ENCODE data around the gene MTAP. TPM values are rescaled to one million over a fixed set of nuclear protein-coding genes. Genes with fewer than 3 reads are reported as not detected.

MTAP gene
- polyA plus RNA-seq, 4 donors: 39.6 to 50.4 (median 43.5) TPM

GRCh38 chr9:21841133-21841532 lies 38.7 kb downstream of the MTAP start:
- DNase-seq (ENCODE audit: low read depth in 4 of 4, low spot score in 2 of 4): no peak

- DNase-seq (ENCODE audit: low read depth in 4 of 4, low spot score in 2 of 4): no peak
These were observed 46.2 kb downstream of the MTAP start for GRCh38 chr9:21848615-21849014.

GRCh38 chr9:21852754-21853153 lies 50.3 kb downstream of the MTAP start:
- no peak for DNase-seq (ENCODE audit: low read depth in 4 of 4, low spot score in 2 of 4)

- DNase-seq (ENCODE audit: low read depth in 4 of 4, low spot score in 2 of 4): no peak
These were observed 51.0 kb downstream of the MTAP start for GRCh38 chr9:21853414-21853813.

GRCh38 chr9:21854119-21854518 lies 51.7 kb downstream of the MTAP start:
- no peak for DNase-seq (ENCODE audit: low read depth in 4 of 4, low spot score in 2 of 4)

GRCh38 chr9:21854594-21854993 lies 52.2 kb downstream of the MTAP start:
- no peak for DNase-seq (ENCODE audit: low read depth in 4 of 4, low spot score in 2 of 4)

- no peak for DNase-seq (ENCODE audit: low read depth in 4 of 4, low spot score in 2 of 4)
These were observed 54.1 kb downstream of the MTAP start for GRCh38 chr9:21856301-21857094.

GRCh38 chr9:21862871-21863270 lies 60.4 kb downstream of the MTAP start:
- no peak for DNase-seq (ENCODE audit: low read depth in 4 of 4, low spot score in 2 of 4)

GRCh38 chr9:21864505-21864904 lies 62.1 kb downstream of the MTAP start:
- no peak for DNase-seq (ENCODE audit: low read depth in 4 of 4, low spot score in 2 of 4)

- DNase-seq (ENCODE audit: low read depth in 4 of 4, low spot score in 2 of 4): no peak
These were observed 63.9 kb downstream of the MTAP start for GRCh38 chr9:21866302-21866701.

- DNase-seq (ENCODE audit: low read depth in 4 of 4, low spot score in 2 of 4): no peak
These were observed 69.0 kb downstream of the MTAP start for GRCh38 chr9:21871256-21871975.

- DNase-seq (ENCODE audit: low read depth in 4 of 4, low spot score in 2 of 4): no peak
These were observed 70.3 kb downstream of the MTAP start for GRCh38 chr9:21872696-21873095.

- DNase-seq (ENCODE audit: low read depth in 4 of 4, low spot score in 2 of 4): no peak
These were observed 71.2 kb downstream of the MTAP start for GRCh38 chr9:21873540-21874221.

- no peak for DNase-seq (ENCODE audit: low read depth in 4 of 4, low spot score in 2 of 4)
These were observed 73.5 kb downstream of the MTAP start for GRCh38 chr9:21875893-21876292.

- DNase-seq (ENCODE audit: low read depth in 4 of 4, low spot score in 2 of 4): no peak
These were observed 81.2 kb downstream of the MTAP start for GRCh38 chr9:21883642-21884041.

- DNase-seq (ENCODE audit: low read depth in 4 of 4, low spot score in 2 of 4): no peak
These were observed 87.2 kb downstream of the MTAP start for GRCh38 chr9:21889673-21890072.

GRCh38 chr9:21890696-21891095 lies 88.3 kb downstream of the MTAP start:
- DNase-seq (ENCODE audit: low read depth in 4 of 4, low spot score in 2 of 4): no peak

- DNase-seq (ENCODE audit: low read depth in 4 of 4, low spot score in 2 of 4): no peak
These were observed 99.1 kb downstream of the MTAP start for GRCh38 chr9:21901546-21901945.

GRCh38 chr9:21902136-21902535 lies 99.7 kb downstream of the MTAP start:
- no peak for DNase-seq (ENCODE audit: low read depth in 4 of 4, low spot score in 2 of 4)

GRCh38 chr9:21903380-21903965 lies 101.0 kb downstream of the MTAP start:
- DNase-seq (ENCODE audit: low read depth in 4 of 4, low spot score in 2 of 4): no peak

- no peak for DNase-seq (ENCODE audit: low read depth in 4 of 4, low spot score in 2 of 4)
These were observed 101.9 kb downstream of the MTAP start for GRCh38 chr9:21904371-21904770.
